K562 treated with DMSO at 1 percent for 12 hours (cell line): ENCODE results near the gene PRSS16. TPM values are rescaled to one million over a fixed set of nuclear protein-coding genes. Genes with fewer than 3 reads are reported as not detected.

ENCODE experiments used
- total RNA-seq: library from RNA; unstranded; fragments of 300-600 nt; gene quantifications from 2 replicates; pipeline ENCODE4 v1.2.3, GENCODE V29; 2022; ENCODE audit not compliant: insufficient read depth

PRSS16 gene, protein sequence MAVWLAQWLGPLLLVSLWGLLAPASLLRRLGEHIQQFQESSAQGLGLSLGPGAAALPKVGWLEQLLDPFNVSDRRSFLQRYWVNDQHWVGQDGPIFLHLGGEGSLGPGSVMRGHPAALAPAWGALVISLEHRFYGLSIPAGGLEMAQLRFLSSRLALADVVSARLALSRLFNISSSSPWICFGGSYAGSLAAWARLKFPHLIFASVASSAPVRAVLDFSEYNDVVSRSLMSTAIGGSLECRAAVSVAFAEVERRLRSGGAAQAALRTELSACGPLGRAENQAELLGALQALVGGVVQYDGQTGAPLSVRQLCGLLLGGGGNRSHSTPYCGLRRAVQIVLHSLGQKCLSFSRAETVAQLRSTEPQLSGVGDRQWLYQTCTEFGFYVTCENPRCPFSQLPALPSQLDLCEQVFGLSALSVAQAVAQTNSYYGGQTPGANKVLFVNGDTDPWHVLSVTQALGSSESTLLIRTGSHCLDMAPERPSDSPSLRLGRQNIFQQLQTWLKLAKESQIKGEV
- total RNA-seq: 40.6 and 61.3 TPM in 2 replicates

DNA sequence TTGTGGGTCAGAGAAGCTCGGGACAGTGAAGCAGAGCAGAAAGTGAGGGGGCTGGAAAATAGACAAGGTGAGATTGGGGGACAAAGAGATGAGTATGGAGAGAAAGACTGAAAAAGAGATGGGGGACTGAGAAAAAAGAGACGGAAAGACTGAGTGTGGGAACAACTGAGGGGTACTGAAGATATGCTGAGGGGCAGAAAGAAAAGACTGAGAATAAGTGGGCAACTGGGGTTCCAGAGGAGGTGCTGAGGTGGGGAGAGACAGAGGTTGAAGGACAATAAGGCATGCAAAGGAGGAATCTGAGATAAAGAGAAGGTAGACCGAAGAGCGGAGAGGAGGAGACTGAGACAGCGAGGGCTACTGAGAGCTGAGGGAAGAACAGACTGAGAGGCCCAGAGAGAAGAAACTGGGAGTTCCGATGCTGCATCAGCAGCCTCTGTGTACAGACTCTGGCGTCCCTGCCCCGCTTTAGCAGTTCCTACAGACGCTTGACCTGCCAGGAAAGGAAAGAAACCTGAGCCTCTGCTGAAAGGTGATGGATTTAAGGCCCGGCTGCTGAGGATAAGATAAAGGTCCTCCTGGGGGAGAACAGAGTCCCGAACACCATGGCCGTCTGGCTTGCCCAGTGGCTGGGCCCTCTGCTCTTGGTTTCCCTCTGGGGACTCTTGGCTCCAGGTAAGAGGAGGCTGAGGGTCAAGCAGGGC lies at the start of gene PRSS16:
Gene PRSS16 (plus strand): TSS at position 569 of the 704 bp plus-strand sequence. CDS start 37 bp downstream, at position 606.

Other genes with a start within 250 kb of the PRSS16 start
- not detected in 2 replicates for gene POM121L2, start 64.6 kb downstream of the PRSS16 start, total RNA-seq
- gene ZNF391, start 141.1 kb downstream of the PRSS16 start, total RNA-seq: 4.5 and 5.9 TPM in 2 replicates
- gene ZNF184, start 225.4 kb downstream of the PRSS16 start, total RNA-seq: 4.8 and 14.9 TPM in 2 replicates